Putamen (tissue), 1 donor: ENCODE data around the gene FMNL3.
"Not testable (repeated sequence)": the region's sequence is repeated elsewhere in the genome, so short reads cannot be mapped to it uniquely, and the experiment has no call there.

ENCODE experiments used
- DNase-seq: peaks from one replicate; pipeline ENCODE4 v3.0.0-alpha.2; 2016; ENCODE audit warnings: low spot score

FMNL3 gene, protein sequence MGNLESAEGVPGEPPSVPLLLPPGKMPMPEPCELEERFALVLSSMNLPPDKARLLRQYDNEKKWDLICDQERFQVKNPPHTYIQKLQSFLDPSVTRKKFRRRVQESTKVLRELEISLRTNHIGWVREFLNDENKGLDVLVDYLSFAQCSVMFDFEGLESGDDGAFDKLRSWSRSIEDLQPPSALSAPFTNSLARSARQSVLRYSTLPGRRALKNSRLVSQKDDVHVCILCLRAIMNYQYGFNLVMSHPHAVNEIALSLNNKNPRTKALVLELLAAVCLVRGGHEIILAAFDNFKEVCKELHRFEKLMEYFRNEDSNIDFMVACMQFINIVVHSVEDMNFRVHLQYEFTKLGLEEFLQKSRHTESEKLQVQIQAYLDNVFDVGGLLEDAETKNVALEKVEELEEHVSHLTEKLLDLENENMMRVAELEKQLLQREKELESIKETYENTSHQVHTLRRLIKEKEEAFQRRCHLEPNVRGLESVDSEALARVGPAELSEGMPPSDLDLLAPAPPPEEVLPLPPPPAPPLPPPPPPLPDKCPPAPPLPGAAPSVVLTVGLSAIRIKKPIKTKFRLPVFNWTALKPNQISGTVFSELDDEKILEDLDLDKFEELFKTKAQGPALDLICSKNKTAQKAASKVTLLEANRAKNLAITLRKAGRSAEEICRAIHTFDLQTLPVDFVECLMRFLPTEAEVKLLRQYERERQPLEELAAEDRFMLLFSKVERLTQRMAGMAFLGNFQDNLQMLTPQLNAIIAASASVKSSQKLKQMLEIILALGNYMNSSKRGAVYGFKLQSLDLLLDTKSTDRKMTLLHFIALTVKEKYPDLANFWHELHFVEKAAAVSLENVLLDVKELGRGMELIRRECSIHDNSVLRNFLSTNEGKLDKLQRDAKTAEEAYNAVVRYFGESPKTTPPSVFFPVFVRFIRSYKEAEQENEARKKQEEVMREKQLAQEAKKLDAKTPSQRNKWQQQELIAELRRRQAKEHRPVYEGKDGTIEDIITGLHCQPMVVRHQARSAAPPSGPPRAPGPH

DNA sequence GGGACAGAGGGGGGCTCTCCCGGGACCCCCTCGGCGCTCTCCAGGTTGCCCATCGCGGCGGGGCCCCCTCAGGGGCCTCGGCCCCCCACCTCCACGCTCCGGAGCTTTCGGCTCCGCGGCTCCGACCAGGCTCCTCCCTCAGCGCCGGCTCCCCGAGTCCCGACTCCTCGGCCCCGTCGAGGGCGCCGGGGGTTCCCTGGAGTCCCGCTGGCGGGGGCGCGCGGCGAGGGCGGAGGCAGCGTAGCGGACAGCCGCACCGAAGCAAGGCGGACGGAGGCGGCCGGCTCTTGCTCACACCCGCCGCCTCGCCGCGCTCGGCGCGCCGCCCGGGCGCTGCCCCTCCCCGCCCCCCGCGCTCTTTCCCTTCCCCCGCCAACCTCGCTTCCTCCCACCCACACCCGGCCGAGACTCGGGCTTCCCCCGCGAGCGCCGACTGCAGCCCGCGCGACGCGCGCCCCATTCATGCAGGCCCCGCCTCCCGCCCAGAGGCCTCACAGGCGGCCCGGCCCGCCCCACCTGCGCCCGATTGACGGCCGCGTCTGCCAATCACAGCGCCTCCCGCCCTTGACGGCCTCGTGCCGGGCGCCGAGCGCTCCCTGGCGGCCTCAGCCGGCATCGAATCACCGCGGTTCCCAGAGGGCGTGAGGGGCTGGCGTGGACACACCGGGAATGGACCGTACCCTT is at the start of gene FMNL3:
Gene FMNL3, minus strand, starts transcription at position 278 of the 684 bp plus-strand sequence. Its CDS starts 225 bp downstream, at position 53.
- DNase-seq, result peak; percentile 97

DNA sequence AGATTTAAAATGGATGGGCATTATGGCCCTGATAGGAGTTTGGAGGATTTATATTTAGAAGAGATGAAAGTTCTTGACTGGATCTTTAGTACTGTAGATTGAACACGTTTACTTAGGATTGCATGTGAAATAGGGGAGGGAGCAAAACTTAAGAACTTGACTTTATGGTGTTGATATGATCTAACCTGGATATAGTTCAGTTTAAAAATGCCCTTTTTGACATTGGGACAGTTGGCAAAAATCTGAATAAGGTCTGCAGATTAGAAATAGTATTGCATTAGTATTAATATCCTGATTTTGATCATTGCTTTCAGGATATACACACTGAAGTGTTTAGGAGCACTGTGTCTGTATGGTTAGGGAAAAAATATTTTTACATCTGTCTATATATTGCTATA is 43.8 kb upstream of the FMNL3 start:
- no peak for DNase-seq

DNA sequence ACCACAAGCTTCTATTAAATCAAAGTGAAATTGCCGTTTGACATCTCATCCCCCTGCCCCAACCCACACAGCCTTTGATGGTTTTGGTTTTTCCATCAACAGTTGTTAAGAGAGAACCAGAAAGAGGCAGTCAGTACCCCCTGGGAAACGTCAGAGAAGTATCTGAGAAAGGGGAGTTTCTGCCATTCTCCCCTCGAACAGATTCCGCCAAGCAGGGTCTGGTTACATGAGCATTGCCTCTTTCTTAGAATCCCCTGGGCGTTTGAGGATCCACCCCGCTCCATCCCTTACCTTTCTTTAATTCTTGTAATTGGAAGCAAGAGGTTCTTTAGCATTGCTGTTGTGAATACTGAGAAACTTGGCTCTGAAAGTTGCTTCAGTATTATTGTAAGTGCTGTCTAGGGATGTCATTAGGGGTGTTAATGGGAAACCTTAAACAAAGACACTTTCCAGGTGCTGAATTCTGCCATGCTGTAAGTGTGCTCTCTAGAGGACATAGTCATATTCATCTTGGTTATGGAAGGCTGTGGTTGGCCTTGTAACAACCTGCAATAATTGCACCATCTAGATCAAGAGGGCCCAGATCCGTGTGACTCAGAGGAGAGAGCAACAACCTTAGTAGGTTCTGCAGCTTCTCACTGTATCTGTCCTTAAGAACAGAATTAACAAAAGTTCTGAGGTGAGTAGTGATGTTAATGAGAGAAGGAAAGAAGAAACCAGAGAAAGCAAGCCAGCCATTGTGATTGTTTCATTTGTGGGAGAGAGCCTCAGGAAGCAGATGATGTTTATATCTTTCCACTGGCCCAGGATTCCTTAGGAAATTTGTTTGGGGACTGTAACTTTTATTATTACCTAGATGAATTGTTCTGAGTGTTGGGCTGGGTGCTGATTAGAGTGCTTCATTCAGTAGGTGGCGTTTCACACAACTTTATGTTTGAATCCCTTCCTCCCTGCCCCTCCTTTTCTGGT is 43.1 kb upstream of the FMNL3 start:
- DNase-seq, result no peak

DNA sequence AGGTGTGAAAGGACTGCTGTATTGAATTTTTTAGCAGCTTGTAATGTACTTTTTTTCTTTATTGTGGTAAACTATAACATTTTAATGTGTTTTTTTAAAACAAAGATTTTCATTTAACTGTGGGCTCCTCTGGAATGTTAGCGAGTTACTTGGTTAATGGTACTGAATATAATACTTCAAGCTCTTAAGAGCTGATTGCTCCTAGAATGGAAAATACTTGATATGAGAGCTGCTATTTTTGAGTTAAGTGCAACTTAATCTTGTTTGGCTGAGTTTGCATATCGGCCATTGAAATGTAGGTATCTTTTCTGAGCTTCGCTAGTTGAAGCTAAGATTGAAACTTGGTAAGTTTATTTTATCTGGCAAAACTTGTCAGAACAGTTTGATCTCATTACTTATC is 41.6 kb upstream of the FMNL3 start:
- DNase-seq, result no peak

DNA sequence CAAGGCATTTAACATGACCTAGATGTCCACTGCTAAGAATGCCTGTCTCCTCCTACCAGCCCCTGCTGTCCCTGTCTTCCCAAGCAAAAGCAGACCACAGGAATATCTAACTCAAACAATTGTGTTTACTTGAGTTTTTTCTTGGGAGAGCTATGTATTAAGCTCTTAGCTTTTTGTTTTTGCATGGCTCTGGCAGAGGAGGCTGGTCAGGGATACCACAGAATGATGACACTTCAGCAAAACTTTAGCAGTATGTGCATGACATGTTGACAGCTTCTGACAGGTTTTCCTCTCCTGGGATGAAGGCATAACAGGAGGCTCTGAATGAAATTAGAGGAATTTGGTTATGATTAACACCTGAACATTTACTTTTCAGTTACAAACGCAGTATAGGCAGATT is 41.1 kb upstream of the FMNL3 start:
- no peak for DNase-seq

DNA sequence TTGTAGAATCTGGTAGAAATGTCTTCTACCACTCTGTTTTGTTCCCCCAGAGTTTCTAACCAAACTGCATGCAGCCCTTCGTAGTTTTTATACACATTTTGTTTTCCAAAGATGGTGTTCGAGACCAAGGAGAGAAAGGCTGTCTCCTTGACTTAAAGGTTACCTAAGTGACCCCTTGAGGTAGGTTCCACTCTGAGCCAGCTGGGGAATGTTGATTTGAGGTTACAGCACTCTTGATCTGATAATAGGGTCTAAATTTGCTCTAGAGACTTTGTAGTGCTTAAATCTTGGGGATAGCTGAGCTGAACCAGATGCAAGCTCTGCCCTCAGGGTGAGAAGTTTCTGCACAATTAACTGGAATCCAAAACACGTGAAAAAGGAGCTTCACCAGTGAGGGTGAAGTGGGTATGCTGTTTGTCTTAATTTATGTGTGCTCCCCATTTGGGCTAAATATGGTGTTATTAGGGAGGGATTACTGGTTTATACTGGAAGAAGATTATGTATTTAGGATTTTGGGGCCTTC is 37.2 kb upstream of the FMNL3 start:
- no peak for DNase-seq

DNA sequence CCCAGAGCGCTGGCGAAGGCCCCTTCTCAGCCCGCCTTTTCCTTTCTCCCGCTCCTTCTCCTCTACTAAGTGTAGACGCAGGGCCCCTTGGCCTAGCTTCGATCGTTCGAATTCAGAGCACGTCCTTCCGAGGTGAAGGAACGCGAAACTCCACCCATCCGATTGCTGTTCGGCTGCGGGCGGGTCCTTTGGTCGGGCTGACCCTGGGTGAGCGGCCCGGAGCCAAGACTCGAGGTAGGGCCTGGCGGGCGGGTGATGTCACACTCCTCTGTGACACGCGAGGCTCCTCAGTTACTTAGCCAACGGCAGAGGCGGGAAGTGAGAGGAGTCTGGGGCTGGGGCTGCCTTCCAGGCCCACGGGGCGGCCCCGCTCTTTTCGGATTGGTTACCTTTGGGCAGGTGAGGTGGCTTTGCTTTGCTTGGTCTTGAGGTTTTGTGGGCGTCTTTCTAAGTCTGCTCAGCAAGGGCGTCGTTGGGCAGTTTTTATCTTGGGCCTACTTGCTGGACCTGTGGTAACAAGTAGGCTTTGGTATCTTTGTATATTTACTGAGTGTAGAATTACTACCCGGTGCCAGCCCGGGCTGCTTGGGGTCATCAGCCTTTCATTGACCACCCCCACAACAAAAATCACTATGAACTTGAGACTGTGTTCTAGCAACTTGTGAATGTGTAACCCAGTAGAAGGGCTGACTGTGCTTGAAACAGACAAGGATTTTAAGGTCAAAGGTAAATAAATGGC is 34.8 kb upstream of the FMNL3 start:
- DNase-seq, result no peak

DNA sequence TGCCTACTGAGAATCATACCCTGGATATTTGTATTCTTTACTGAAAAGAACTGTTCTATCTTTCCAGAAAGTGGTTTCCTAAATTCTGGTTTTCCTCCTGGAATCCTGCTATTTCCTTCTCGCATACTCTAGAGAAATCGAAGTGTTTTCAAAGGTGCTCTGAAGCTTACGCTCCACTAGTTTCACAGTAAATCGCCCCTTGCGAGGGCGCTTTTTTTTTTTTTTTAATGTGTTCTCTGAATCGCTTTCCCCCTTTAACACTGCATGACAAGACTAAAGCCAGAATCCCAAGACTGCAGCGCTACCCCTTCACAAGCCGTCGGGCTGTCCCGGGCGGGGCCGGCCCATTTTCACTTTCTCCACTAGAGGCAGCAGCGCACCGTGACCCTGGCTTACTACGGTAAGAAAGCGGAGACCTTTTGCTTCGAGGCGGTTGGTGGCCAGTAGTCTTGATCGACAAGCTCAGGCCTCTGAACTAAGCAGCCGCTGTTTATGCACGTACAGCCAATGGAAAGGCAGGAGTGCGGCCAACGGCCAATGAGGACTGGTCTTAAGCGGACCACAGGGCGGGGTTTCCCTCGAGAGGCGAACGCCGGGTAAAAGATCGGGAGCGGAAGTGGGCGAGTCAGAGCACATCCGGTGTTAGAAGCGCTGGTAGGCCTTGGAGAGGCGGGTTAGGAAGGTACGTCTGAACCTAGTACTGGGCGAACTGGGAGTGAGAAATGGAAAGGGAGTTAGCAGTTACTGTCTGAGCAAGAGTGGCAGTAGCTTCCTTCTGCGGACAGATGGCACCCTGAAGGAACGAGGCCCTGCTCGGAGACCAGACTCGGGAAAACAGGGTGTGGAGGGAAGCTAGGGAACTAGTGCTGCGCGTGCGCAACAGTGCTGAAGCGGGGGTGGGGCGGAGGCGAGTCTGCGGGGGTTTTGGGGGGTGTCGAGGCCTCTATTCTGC is 34.0 kb upstream of the FMNL3 start, which contains the start of gene TMBIM6:
Gene TMBIM6, plus strand, starts transcription at position 628 of the 952 bp plus-strand sequence. CDS start 10,937 bp downstream, outside the sequence.
- DNase-seq, result peak; percentile 100

DNA sequence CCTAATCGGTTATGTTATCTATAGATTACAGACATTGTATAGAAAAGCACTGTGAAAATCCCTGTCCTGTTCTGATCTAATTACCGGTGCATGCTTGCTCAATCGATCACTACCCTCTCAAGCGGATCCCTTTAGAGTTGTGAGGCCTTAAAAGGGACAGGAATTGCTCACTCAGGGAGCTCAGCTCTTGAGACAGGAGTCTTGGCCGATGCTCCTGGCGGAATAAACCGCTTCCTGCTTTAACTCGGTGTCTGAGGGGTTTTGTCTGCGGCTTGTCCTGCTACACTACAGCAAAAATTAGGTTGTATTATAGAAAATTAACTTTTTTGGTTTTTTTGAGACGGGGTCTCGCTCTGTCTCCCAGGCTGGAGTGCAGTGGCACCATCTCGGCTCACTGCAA is 33.1 kb upstream of the FMNL3 start:
- DNase-seq, result not testable (repeated sequence)

DNA sequence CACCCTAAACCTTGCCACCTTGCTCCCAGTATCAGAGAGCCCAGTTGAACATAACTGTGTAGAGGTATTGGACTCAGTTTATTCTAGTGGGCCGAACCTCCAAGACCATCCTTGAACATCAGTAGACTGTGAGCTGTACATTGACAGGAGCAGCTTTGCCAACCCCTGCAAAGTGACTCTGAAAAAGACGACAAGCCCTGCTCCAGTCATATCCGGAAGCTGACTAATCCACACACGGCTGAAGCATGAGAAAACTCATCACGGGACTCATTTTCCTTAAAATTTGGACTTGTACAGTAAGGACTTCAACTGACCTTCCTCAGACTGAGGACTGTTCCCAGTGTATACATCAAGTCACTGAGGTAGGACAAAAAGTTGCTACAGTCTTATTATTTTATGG is 31.5 kb upstream of the FMNL3 start:
- DNase-seq, result not testable (repeated sequence)

DNA sequence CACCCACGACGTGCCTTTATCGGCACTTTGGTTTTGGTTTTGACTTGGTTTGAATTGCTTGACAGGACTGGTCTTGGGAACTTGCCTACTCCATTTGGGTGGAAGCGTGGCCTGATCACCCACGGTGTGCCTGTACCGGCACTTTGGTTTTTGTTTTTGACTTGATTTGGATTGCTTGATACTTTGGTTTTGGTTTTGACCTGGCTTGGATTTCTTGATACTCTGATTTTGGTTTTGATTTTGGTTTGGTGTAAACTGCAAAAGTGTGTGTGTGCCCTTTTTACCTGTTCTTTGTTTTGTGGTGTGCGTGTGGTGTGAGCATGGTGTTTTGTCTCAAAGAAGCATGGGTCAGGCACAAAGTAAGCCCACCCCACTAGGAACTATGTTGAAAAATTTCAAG is 27.7 kb upstream of the FMNL3 start:
- DNase-seq, result not testable (repeated sequence)

DNA sequence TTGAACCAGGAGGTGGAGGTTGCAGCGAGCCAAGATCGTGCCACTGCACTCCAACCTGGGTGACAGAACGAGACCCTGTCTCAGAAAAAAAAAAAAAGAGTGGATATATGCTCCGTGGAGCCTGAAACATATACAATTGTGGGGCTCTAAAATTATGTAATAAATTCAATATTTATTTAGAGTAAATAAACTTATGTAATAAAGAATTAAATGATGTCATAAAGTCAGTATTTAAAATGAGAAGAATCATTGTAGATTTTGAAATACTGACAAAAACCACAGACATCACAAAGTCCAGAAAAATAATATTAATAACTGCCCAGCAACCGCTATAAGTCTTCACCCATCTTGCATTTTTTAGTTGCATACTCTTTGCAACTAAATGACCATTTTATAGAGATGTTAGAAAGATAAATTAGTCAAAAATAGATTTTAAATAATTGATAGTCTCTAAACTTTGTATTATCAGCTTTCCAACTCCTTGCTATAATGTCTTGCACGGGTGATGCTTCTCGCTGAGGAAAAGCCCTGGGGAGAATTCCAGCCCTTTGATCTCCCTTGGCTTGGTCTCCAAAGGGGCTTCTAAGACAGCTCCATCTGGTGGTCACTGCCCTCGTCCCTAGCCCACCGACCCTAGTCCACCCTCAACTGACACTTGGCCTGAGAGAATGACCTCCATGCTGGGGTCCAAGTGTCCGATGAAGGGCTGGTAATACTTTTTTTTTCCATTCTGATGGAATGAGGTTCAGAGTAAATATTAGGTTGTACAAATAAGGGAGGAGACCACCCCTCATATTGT is 26.2 kb upstream of the FMNL3 start:
- DNase-seq, result no peak

DNA sequence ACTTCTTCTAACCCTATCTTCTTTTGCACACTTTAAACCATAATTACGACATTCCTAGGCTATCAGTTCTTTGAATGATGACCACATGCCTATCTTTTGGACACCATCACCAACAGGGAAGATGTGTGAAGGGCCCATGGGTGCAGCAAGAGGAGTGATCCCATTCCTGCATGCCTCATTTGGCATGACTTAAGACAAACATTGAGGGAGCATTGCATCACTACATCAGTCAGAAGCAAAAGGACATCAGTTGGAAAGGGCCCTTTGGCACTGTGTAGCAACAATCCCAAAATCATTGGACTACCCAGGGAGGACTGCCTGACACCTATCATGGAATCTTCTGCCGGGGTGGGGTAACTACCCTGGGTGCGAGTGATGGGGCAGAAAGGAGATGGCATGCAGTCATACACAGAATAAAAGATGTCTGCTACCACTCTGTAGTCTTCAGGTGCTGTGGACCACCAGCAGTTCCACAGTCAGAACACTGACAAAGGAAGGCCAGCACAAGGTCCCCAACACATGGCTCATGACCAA is 23.4 kb upstream of the FMNL3 start:
- no peak for DNase-seq

DNA sequence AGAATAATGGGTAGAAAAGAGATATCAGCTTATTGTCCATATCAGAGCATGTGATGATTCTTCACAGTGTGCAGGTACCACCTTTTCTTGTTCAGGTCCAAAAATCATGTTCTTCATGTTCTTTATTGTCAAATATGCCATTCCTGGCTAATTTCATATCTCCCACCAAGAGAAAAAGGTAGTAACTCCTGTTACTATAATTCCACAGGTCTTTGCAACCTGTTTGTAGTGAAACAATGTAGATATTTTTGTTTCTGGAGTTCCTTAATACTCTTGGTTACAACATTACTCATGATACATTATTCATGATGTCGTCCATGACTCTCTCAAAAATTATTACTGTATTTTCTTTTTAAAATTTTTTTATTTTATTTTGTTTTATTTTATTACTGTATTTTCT is 22.8 kb upstream of the FMNL3 start:
- DNase-seq, result no peak

DNA sequence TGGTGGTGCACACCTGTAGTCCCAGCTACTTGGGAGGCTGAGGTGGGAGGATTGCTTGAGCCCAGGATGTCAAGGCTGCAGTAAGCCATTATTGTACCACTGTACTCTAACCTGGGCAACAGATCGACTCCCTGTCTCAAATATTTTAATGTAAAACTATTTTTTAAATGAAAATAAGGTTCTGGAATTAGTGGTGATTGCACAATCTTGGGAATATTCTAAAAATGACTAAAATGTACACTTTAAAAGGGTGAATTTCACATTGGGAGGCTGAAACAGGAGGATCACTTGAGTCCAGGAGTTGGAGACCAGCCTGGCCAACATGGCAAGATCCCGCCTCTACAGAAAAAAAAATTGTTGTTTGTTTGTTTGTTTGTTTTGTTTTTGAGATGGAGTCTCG is 21.2 kb upstream of the FMNL3 start:
- no peak for DNase-seq

DNA sequence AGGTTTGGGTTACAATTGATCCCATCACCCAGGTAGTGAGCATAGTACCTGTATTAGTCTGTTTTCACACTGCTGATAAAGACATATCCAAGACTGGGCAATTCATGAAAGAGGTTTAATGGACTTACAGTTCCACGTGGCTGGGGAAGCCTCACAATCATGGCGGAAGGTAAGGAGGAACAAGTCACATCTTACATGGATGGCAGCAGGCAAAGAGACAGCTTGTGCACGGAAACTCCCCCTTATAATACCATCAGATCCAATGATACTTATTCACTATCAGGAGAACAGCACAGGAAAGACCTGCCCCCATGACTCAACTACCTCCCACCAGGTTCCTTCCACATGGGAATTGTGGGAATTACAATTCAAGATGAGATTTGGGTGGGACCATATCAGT is 14.2 kb upstream of the FMNL3 start:
- DNase-seq, result not testable (repeated sequence)

DNA sequence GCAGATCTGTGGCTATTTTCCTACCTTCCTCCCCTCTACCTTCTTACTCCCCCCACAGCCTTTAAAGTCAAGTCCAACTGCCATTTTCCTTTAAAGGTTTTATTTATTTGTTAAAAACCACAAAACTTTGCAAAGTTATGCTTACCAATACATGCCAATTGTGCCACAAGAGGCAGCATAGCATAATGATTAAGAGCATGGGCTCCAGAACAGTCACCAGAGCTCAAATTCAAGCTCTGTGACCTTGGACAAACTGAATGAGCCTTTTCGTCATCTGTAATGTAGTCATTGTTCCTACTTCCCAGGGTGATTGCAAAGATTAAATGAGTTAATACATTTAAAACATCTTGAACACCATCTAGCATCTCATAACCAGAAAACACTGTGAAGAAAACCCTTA is 13.0 kb upstream of the FMNL3 start:
- no peak for DNase-seq

DNA sequence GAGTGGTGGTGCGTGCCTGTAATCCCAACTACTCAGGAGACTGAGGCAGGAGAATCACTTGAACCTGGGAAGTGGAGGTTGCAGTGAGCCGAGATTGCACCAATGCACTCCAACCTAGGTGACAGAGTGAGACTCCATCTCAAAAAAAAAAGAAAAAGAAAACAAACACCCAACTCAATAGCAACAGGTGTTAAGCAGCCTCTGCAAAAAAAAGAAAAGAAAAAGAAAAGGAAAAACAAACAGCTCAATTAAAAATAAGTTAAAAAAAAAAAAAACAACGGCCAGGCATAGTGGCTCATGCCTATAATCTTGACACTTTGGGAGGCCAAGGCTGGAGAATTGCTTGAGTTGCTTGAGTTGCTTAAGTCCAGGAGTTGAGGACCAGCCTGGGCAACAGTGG is 10.6 kb upstream of the FMNL3 start:
- not testable (repeated sequence) for DNase-seq
